NK-92 treated with Interleukin-12 subunit alpha and Interleukin-12 subunit beta, amount 100 ng/mL, for 24 hours (cell line): ENCODE measurements around the gene MB21D2.

Source experiments
- DNase-seq: peaks from one replicate; lab custom pipeline; 2025; lab: John Stamatoyannopoulos, UW

Gene MB21D2

GRCh38 chr3:192833177-192833890 lies 84.3 kb downstream of the MB21D2 start:
- DNase-seq: no peak

GRCh38 chr3:192831801-192832347 lies 85.8 kb downstream of the MB21D2 start:
- DNase-seq: no peak

- no peak for DNase-seq
These were observed 86.5 kb downstream of the MB21D2 start for GRCh38 chr3:192831111-192831644.

- DNase-seq: no peak
These were observed 87.2 kb downstream of the MB21D2 start for GRCh38 chr3:192830291-192831110.

DNA sequence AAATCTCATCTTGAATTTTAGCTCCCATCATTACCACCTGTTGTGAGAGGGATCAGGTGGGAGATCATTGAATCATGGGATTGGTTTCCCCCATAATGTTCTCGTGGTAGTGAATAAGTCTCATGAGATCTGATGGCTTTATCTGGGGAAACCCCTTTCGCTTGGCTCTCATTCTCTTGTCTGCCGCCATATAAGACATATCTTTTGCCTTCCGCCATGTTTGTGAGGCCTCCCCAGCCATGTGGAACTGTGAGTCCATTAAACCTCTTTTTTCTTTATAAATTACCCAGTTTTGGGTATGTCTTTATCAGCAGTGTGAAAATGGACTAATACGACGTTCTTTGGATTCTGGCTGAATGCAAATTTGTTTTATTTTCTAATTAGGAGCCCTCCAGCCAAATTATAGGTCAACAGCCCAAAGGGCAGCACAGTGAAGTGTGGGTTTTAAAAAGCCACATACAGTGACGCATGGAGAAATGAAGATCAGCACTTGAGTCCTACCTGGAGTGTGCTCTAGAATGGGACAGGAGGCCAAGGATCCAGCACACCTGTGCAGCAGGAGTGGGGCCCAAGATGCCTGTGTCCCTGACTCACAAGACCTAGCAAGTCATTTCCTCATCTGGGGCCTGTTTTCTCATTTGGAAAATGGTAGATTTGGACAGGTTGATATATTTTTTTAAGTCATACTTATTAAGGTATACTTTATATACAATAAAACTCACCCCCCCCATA lies 89.6 kb downstream of the MB21D2 start:
- DNase-seq: no peak

DNA sequence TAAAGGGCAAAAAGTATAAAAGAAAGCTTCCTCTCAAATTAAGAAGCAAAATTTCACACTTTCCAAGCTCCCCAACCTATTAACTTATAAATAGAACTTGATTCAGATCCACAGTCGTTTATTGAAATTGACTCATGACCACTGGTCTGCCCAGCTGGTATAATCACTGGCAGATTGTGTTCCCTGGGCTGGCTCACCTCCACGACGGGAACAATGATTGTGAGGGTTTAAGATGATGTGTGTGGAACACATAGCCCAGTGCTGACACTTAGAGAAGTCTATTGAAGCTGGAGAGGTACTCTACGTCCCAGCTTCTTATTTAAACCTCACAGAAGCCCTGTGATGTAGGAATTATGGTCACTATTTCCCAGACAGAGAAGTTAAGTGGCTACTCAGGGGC lies 90.4 kb downstream of the MB21D2 start:
- DNase-seq: no peak

DNA sequence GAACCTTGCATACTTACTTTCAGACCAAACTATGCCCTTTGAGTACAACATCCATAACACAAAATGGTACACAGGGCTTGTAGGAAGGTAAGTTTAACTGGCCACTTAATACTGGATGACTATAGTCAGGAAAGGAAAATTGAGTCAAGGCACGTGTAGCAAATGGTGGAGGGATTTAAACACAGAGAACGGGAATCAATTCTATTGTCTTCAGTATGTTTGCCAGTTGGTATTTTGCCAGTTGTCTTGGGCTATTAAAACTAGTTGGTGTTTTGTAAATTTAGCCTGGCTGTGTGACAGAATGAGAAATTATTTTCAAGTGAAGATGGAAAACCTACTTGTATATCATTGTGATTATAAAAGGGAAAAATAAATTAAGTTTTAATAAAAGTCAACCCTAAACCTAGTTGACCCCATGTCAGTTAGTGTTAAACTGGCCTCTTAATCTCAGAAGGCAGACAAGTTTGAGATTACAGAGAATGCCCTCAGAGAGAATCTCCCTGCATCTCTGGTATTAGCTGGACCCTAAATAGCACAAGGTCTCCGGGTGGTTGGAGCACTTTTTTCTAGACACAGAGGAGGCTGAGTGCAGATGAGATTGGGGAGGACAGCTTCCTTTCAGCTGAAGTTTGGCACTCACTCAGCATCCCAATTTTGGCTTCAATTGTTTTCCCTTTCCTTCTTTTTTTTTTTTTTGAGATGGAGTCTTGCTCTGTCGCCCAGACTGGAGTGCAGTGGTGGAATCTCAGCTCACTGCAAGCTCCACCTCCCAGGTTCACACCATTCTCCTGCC lies 91.2 kb downstream of the MB21D2 start:
- no peak for DNase-seq

DNA sequence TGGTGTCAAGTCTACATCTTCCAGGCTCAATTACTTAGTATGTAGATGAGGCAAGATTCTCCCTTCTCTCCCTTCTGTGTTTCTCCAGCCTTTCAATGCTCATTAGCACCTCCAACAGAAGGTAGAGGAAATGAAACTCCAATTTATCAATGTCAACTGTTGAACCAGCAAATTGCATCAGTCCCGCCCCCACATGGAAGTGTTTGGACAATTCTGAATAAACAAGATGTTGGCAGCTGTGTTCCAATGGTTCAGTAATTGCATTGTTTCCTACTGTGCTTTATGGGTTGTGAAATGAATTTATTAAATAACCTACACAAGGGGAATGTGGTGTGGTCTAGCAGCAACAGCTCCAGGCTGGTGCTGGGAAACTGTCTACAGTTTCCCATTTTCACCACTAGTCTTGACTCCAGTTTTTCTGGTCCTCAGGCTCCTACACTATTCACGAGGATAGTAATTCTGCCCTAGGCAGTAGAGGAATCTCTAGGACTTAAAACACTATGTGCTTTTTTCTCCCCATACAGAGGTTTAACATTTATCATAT lies 91.9 kb downstream of the MB21D2 start:
- DNase-seq: no peak

DNA sequence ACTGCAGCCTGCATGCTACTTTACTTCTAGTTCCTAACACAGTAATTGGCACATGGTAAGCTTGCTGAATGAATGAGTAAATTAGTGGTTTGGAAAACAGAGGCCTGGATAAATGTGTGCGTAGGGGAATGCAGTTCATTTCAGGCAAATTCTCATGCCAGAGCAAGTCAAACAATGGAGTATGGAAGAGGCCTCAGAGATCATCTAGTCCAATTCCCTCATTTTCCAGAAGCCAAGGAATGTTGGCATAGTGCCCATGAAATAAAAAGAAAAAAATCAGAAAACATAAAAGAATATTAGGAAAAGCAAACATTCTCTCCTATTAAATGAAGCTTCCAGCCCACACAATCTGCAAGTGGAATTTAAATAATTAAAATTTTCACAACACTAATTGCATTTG lies 92.4 kb downstream of the MB21D2 start:
- no peak for DNase-seq

DNA sequence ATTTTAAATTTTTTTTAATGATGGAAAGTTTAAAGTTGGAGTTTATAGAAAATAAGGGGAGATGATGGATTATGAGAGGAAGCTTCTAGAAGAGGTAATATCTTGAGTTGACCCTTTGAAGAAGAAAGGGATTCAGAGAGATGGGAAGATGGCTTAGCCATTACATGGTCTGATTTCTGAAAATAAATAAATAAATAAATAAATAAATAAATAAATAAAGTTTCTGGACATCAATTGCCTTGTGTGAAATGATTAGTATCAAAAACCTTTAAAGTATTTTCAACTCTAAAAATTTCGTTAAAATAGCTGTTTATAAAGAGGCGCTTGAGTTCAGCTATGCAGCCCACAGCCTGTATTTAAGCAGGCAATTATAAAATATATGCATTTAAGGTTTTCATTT lies 93.3 kb downstream of the MB21D2 start:
- no peak for DNase-seq

DNA sequence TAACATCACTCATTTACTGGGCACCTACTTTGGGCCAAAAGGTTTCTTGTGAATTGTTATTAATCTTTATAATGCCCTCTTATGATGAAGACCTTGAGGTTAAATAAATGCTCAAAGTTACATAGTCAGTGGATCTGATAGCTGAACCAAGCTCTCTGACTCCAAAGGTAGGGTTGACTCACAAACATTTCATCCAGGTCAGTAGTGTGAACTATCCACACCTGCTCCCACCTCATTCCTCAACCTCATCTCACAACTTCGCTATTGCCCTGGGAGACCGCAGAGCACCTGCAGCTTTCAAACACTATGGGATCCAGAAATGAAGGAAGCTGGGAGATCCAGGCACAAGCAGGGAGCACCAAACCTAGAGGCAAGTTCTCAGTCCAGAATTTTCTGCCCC lies 96.5 kb downstream of the MB21D2 start:
- DNase-seq: no peak

DNA sequence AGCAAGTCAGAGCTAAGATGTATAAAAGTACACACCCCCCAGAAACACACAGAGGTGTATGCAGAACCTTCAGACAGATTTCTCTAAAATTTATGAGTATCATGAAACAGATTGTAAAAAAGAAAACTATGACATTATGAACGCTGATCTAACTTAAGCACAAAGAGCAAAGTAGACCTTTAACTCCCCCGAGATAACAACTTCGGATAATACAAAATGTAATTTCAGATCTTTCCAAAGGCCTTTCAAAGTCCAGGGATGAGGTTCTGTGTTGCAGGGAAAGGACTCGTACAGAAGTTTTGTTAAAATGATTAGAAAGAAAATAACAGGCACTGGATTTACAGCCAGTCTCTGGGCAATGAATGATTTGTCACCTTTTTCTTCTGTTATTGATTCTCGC lies 97.5 kb downstream of the MB21D2 start:
- DNase-seq: no peak

- DNase-seq: no peak
These were observed 98.6 kb downstream of the MB21D2 start for GRCh38 chr3:192819001-192819569.

DNA sequence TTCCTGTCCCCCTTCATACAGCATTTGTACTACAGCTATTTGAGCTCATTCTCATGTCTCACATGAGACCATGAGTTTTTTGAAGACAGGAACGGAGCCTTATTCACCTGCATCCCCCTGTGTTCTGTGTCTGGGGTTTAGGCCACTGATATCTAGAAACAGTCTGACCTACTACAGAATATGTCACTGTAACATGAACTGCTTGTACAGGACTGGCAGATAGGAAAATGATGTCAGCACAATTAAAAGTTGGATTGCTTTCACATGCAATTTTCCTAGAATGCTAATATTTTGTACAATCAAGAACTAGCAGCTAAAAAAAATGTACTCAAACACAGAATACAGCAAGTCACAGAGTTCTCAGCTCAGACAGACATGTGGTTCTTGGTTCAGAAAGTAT lies 99.5 kb downstream of the MB21D2 start:
- no peak for DNase-seq

- no peak for DNase-seq
These were observed 100.2 kb downstream of the MB21D2 start for GRCh38 chr3:192817506-192817905.

- no peak for DNase-seq
These were observed 100.6 kb downstream of the MB21D2 start for GRCh38 chr3:192817053-192817452.

DNA sequence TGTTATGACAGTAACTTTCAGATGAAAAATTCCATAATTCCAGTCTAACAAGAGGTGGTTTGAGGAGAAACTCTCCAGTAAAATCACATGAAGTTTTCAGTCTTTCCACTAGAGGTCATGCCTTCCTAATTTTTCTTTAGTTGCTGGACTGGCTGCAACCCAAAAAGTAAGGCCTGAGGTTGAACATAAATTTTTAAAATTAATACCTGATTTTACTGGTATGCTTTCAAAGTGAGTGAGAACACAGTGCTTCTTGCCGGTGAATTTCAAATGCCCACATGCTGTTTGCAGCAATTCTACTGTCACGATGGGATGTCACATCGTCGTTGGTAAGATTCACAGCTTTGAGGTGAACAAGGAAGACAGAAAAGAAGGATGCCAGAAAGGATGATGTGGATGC lies 101.3 kb downstream of the MB21D2 start:
- DNase-seq: no peak

DNA sequence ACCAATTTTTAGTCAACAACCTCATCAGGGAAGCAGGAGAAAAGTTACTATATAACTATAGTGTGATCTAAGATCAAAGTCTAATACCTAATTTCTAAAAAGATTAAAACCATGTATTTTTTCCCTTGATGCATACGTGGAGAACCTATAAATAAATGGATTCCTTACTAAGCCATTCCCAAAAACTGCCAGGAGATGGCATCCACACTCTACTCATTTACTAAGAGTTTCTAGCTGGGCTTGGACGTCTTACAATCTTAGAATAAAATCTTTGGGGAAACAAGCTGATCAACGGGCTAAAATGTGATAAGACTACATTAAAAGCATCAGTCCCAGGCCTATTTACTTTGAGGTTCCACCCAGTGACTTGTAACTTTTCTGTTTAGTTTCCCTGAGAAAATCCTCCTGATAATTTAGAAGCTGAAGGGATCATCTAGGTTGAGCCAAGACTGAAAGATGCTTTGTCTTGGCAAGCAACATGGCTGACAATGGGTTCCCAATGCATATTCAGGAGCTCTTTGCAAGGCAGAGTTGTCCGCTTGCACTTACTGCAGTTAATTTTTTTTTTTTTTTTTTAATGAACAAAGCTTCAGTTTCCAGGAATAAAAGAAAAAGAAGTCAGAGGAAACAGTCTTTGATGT lies 104.8 kb downstream of the MB21D2 start:
- no peak for DNase-seq

- no peak for DNase-seq
These were observed 111.9 kb downstream of the MB21D2 start for GRCh38 chr3:192805711-192806110.

- no peak for DNase-seq
These were observed 113.2 kb downstream of the MB21D2 start for GRCh38 chr3:192804502-192804901.
